ENCODE data around the gene NINJ1.

Gene NINJ1, protein sequence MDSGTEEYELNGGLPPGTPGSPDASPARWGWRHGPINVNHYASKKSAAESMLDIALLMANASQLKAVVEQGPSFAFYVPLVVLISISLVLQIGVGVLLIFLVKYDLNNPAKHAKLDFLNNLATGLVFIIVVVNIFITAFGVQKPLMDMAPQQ

DNA sequence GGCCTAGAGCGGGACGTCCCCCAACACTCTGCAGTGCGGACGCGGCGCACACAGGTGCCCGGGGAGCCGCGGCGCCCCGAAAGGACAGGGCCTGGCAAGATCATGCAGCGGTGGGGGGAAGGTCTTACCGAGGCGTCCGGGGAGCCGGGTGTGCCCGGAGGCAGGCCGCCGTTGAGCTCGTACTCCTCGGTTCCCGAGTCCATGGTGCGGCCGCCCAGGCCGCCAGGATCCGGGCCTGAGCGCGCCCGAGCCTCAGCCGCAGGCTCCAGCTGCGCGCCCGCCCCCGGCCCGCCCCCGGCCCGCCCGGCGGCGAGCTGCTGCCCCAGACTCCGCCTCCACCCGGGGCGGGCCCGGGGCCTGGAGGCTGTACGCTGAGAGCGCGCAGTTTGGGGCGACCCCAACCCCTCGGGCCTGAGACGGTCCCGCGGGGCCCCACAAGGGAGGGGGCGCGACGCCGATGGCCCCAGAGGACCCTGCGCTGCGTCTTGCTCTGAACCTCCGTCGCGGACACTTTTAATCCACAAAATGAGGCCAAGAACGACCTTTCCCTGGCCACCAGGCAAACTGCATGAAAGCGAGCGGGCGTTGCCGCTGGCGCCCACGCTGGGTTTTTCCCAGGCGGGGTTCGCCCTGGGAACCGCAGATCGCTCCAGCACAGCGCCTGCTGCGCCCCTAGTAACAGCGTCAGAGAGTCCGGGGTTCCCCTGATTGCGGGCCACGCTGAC lies at the start of gene NINJ1:
NINJ1 (minus strand) TSS at position 237 of the 725 bp plus-strand sequence; CDS start at position 203, 34 bp downstream.
- peak; percentile 76 for DNase-seq (ENCODE audit: low read depth)

- no peak for DNase-seq (ENCODE audit: low read depth)
Measured at GRCh38 chr9:93183131-93183662, 49.1 kb upstream of the NINJ1 start.

- DNase-seq (ENCODE audit: low read depth) = no peak
Measured at GRCh38 chr9:93182572-93182971, 48.5 kb upstream of the NINJ1 start.

- DNase-seq (ENCODE audit: low read depth) = no peak
Measured at GRCh38 chr9:93181672-93182435, 47.8 kb upstream of the NINJ1 start.

DNA sequence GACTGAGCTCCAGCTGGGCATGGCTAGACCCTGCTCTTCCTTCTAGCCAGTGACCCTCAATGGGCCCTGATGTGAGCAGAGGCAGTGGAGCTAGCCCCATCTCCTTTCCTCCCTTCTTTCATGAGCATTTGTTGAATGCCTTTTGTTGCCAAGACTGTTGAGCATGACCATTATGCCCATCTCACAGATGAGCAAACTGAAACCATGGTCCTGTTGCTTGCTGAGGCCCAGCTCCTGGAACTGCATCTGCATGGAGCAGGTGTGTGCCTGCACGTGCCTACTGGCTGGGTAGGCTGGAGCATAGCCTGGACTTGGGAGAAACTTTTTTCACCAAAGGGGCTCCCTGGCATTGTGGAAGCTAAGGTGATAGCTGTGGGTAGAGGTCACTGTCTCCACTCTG lies 46.9 kb upstream of the NINJ1 start:
- DNase-seq (ENCODE audit: low read depth) = no peak

GRCh38 chr9:93178851-93179786 lies 45.1 kb upstream of the NINJ1 start:
- DNase-seq (ENCODE audit: low read depth) = no peak

GRCh38 chr9:93177676-93178075 lies 43.6 kb upstream of the NINJ1 start:
- no peak for DNase-seq (ENCODE audit: low read depth)

DNA sequence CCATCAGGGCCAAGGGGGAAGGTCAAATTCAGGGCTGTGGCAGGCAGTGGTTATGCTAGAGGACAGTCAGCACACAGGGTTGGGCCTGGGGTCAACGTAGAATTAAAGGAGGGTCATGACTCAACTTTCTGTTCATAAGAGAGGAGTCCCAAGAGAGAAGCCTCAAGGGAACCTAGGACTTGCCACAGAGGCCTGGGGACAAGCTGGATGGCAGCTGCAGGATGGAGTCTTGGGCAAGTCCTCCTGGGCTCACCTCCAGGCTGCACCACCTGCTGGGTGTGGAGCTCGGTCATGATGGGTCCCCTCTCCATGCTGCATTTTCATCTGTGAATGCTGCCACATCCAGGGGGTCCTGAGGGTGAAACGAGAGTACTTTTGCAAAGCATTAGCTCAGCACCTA lies 40.9 kb upstream of the NINJ1 start:
- no peak for DNase-seq (ENCODE audit: low read depth)

- DNase-seq (ENCODE audit: low read depth) = no peak
Measured at GRCh38 chr9:93173365-93174051, 39.5 kb upstream of the NINJ1 start.

DNA sequence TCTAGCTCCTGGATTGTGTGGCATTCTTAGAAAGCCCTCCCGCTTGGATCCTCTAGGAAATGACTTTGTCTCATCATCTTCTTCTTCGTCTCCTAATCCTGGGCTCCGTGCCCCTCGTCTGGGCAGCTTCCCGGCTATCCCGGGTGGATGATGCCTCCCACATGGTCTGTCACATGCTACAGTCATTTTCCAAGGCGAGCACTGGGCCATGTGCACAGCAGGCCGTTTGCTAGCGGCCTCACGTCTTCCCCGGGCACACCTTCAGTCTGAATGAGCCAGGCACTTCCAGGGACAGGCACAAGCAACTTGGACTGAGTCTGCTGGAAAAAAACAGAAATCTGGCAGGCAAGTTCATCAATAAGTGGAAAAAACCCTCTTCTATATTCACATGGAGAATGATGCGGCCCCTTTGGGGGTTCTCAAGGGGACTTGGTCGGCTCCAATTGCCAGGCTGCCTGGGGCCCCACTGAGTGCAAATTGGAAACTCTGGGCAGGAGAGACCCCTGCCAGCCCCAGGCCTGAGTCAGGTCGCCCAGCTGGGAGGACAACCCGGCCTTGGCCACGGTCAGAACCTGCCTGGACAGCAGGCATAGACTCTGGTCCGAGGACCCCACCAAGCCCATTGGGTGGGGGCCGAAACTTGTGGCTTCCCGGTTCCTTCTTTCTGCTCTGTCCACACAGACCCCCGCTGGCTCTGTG lies 38.8 kb upstream of the NINJ1 start:
- DNase-seq (ENCODE audit: low read depth) = no peak

DNA sequence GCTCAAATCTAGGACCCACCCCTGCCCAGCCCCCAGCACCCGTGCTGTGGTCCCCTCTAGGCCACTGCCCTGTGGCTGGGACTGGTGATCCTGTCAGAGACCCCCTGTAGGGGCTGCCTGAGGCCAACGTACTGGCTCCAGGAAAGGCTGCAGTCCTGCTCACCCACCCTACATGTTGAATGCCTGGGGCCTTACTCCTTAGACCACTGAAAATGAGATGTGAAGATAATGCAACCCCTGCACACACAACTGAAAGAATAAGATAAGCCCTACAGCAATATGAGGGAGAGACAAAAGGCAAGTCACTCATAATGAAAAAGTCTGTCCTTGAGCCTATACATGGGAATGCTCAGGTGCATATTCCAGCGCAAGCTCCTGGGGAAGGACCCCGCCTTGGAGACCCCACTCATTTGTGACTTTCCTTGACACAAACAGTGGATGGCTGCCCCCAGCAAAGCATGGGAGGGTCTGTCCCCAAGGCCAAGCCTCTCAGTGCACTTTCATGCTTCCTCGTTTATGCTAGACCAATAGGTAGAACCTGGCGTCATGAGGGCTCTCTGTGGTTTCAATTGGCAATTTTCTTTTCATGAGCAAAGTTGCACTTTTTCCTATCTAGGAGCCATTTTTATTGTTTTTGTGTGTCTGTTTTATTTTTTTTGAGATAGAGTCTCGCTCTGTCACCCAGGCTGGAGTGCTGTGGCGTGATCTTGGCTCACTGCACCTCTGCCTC lies 37.4 kb upstream of the NINJ1 start:
- DNase-seq (ENCODE audit: low read depth) = no peak

- DNase-seq (ENCODE audit: low read depth) = no peak
Measured at GRCh38 chr9:93170571-93170970, 36.5 kb upstream of the NINJ1 start.

GRCh38 chr9:93169444-93169843 lies 35.4 kb upstream of the NINJ1 start:
- no peak for DNase-seq (ENCODE audit: low read depth)

- no peak for DNase-seq (ENCODE audit: low read depth)
Measured at GRCh38 chr9:93168581-93168980, 34.5 kb upstream of the NINJ1 start.

GRCh38 chr9:93167838-93168237 lies 33.8 kb upstream of the NINJ1 start:
- DNase-seq (ENCODE audit: low read depth) = no peak

DNA sequence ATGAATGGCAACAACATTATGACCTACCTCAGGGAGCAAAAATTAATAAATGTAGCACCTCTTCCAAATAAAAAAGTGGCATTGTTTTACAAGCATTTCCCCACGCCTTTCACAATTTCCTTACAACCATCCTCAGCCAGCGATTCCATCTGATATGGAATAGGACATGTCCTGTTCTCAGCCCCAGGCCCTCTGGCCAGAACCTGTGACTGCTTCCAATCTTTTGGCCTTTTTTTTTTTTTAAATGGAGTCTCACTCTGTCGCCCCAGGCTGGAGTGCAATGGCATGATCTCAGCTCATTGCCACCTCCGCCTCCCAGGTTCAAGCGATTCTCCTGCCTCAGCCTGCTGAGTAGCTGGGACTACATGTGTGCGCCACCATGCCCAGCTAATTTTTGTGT lies 33.1 kb upstream of the NINJ1 start:
- DNase-seq (ENCODE audit: low read depth) = no peak

- no peak for DNase-seq (ENCODE audit: low read depth)
Measured at GRCh38 chr9:93166699-93167098, 32.6 kb upstream of the NINJ1 start.

DNA sequence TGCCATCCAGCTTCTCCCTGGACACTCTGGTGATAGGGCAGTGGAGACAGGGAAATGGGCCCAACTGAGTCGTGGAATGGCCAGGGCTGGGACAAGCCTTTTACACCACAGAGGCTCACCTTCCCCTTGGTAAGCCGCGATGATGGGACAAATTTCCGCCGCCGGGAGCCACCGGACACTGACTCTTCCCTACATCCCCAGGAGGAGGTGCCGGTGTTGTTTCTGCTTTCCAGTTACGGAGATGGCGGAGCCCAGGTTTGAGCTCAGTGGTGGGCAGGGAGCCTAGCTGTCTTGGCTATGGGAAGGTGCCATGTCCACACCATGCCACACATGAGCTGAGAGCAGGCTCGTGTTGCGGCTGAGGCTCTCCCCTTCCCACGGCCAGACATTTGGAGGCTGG lies 30.0 kb upstream of the NINJ1 start:
- DNase-seq (ENCODE audit: low read depth) = no peak

DNA sequence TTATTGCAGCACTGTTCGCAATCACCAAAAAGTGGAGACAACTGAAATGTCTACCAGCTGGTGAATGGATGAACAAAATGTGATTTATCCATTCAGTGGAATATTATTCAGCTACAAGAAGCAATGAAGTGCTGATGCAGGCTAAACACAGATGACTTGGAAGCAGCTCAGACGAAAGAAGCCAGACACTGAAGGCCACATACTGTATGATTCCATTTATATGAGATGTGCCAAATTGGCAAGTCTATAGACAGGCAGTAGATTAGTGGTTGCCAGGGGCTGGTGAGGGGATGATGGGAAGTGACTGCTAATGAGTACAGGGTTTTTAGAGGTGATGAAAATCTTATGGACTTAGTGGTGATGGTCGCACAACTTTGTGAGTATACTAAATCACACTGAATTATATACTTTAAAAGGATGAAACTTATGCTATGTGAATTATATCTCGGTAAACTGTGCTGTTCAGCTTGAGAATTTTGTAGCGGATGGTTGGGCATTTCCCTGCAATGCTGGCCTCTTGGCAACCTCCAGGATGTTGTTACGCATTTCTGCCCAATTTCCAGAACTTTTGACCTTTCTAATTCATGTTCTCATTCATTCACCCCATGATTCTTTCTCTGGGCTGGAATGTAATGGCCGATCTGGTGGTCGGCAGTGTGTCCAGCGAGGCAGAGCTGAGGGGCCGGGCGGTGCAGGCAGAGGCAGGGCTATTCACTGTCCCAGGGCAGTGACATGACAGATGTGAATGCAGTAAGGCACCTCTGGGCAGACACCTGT lies 27.9 kb upstream of the NINJ1 start:
- DNase-seq (ENCODE audit: low read depth) = no peak

All from ELR (cell line).